B cell (primary cell): ENCODE results near the gene ZNF652. TPM values are rescaled to one million over a fixed set of nuclear protein-coding genes. Genes with fewer than 3 reads are reported as not detected.

Experiments used
- ATAC-seq: fragments of 200-7000 bp; cut with Tn5 transposase; one replicate; pipeline ENCODE4 v1.10.0; 2021; ENCODE audit warnings: low read depth, mild to moderate bottlenecking, moderate number of reproducible peaks, moderate library complexity
- CTCF ChIA-PET: fragments of 350-600 bp; sonication (Branson Sonifier 250); formaldehyde crosslinking; loops from one replicate; lab custom pipeline; 2021; ENCODE audit warnings: antibody characterized with exemption, inconsistent platforms; lab: Charles Lee
- POLR2A ChIA-PET: fragments of 350-600 bp; sonication (Branson Sonifier 250); formaldehyde crosslinking; loops from one replicate; lab custom pipeline; 2021; ENCODE audit warnings: antibody characterized with exemption; lab: Charles Lee
- DNase-seq: peaks from one replicate; pipeline ENCODE4 v3.0.0; 2013
- H2AFZ ChIP-seq: 2 replicates; pipeline ENCODE4 v1.6.1; 2012; ENCODE audit warnings: mild to moderate bottlenecking, low read depth, low read length; ENCODE audit not compliant: insufficient read depth, poor library complexity, severe bottlenecking
- H3K27ac ChIP-seq, 2 donors: 1 replicate in 1 of 2; 2 replicates in 1 of 2; pipeline ENCODE4 v1.5.1; 2012 to 2013; ENCODE audit warnings: low read length in 2 of 2, mild to moderate bottlenecking in 2 of 2, moderate library complexity in 1 of 2
- H3K27me3 ChIP-seq, 4 experiments: fragments of 200-600 bp in 1 of 4; sonication (generic) in 1 of 4; replicated peaks in 1 of 4; 1 replicate in 2 of 4; 2 replicates in 2 of 4; pipeline versions ENCODE4 v1.6.1 to v1.7.0; 2013 to 2016; ENCODE audit warnings: low read length in 3 of 4, mild to moderate bottlenecking in 2 of 4, mixed read lengths in 1 of 4, moderate library complexity in 1 of 4; ENCODE audit not compliant: insufficient read depth in 4 of 4, control insufficient read depth in 3 of 4; ENCODE audit errors: control extremely low read depth in 1 of 4
- H3K36me3 ChIP-seq, 2 experiments: replicated peaks in 1 of 2; 1 replicate in 1 of 2; 2 replicates in 1 of 2; pipeline versions ENCODE4 v1.6.1 to v1.7.1; 2013; ENCODE audit warnings: low read length in 1 of 2; ENCODE audit not compliant: insufficient read depth in 2 of 2, control insufficient read depth in 1 of 2; ENCODE audit errors: control extremely low read depth in 1 of 2, extremely low read depth in 1 of 2
- H3K4me1 ChIP-seq, 2 donors: fragments of 200-600 bp in 1 of 2; sonication (generic) in 1 of 2; 1 replicate in 1 of 2; 2 replicates in 1 of 2; pipeline versions ENCODE4 v1.5.1 to v1.6.1; 2013 to 2017; ENCODE audit warnings: low read length in 2 of 2; ENCODE audit not compliant: control insufficient read depth in 2 of 2, insufficient read depth in 2 of 2
- H3K4me2 ChIP-seq: replicated peaks from 2 replicates; pipeline ENCODE3; 2012; ENCODE audit warnings: mild to moderate bottlenecking, low read depth, low read length; ENCODE audit not compliant: poor library complexity, severe bottlenecking
- H3K4me3 ChIP-seq, 5 experiments: fragments of 200-600 bp in 1 of 5; sonication (generic) in 1 of 5; 1 replicate in 3 of 5; 2 replicates in 2 of 5; pipeline versions ENCODE4 v1.5.1 to v1.7.0; 2011 to 2016; ENCODE audit warnings: low read length in 4 of 5, mild to moderate bottlenecking in 4 of 5, low read depth in 2 of 5, control low read depth in 1 of 5, moderate library complexity in 1 of 5; ENCODE audit not compliant: insufficient read depth in 1 of 5; ENCODE audit errors: control extremely low read depth in 1 of 5, extremely low read depth in 1 of 5
- H3K79me2 ChIP-seq: fragments of 200-600 bp; sonication (generic); one replicate; pipeline ENCODE4 v1.6.0; 2016; ENCODE audit warnings: low read length; ENCODE audit not compliant: control insufficient read depth, insufficient read depth
- H3K9ac ChIP-seq: fragments of 200-600 bp; sonication (generic); 2 replicates; pipeline ENCODE4 v1.6.1; 2017; ENCODE audit warnings: mild to moderate bottlenecking, low read length, moderate library complexity
- H3K9me3 ChIP-seq, 3 donors: one replicate each; pipeline versions ENCODE4 v1.6.1 to v1.7.1; 2013; ENCODE audit warnings: low read length in 2 of 3; ENCODE audit not compliant: control insufficient read depth in 2 of 3, insufficient read depth in 1 of 3; ENCODE audit errors: control extremely low read depth in 1 of 3
- H4K20me1 ChIP-seq: 2 replicates; pipeline ENCODE4 v1.6.0; 2012; ENCODE audit warnings: mild to moderate bottlenecking, low read length; ENCODE audit not compliant: insufficient read depth, control insufficient read depth, poor library complexity, severe bottlenecking
- H3K27ac Mint-ChIP-seq: one replicate; pipeline ENCODE4 v1.8.0; 2021; ENCODE audit warnings: mixed read lengths
- H3K27me3 Mint-ChIP-seq: one replicate; pipeline ENCODE4 v1.8.0; 2021; ENCODE audit warnings: mixed read lengths
- H3K4me1 Mint-ChIP-seq: one replicate; pipeline ENCODE4 v1.8.0; 2021; ENCODE audit warnings: mixed read lengths
- H3K4me3 Mint-ChIP-seq: one replicate; pipeline ENCODE4 v1.8.0; 2021; ENCODE audit warnings: mixed read lengths
- H3K9me3 Mint-ChIP-seq: one replicate; pipeline ENCODE4 v1.8.0; 2022; ENCODE audit warnings: mixed read lengths; ENCODE audit not compliant: insufficient read depth
- EZH2 ChIP-seq: IDR thresholded peaks from 2 replicates; pipeline ENCODE4 v1.6.1; 2012; ENCODE audit warnings: borderline replicate concordance, low read depth, mild to moderate bottlenecking, moderate library complexity, low read length; ENCODE audit not compliant: insufficient read depth, poor library complexity, severe bottlenecking
- WGBS: methylation state at CpG from one replicate; pipeline ENCODE4 v1.1.5; 2013; ENCODE audit warnings: missing lambda C conversion rate; ENCODE audit not compliant: insufficient coverage; 5-methylcytosine and 5-hydroxymethylcytosine counted together
- intact Hi-C: fragments of 100-400 bp; cut with micrococcal nuclease; formaldehyde crosslinking; loops from one replicate; pipeline ENCODE4 v1.10.0; 2022
- polyA plus RNA-seq: library from polyadenylated mRNA; depleted of rRNA; stranded (reverse); fragments of >200 nt; gene quantifications from 2 replicates; pipeline ENCODE4 v1.2.3, GENCODE V29; 2012
- total RNA-seq, 2 donors: library from RNA; stranded (reverse); fragments of 120-200 nt in 1 of 2; gene quantifications; 1 replicate in 1 of 2; 2 replicates in 1 of 2; pipeline versions ENCODE4 v1.2.3 to v1.2.4, GENCODE V29; 2013 to 2022
- TF ChIP-seq, protein P1 (sequence below): fragments of 200-600 bp; IDR thresholded peaks from one replicate; pipeline ENCODE4 v1.8.0; 2022; ENCODE audit warnings: antibody characterized with exemption, mild to moderate bottlenecking

Gene ZNF652
- total and polyA plus RNA-seq, 2 donors (not counting 1 experiment from before 2014, with no cell fraction given), result 19.4 to 86.2 TPM

- H3K4me1 ChIP-seq, result peaks cover 13 to 14% of the 10 kb centered on the region in 2 donors
- POLR2A ChIA-PET, result no interaction called here
These were observed 103.7 kb downstream of the ZNF652 start for GRCh38 chr17:49258394-49258793.

DNA sequence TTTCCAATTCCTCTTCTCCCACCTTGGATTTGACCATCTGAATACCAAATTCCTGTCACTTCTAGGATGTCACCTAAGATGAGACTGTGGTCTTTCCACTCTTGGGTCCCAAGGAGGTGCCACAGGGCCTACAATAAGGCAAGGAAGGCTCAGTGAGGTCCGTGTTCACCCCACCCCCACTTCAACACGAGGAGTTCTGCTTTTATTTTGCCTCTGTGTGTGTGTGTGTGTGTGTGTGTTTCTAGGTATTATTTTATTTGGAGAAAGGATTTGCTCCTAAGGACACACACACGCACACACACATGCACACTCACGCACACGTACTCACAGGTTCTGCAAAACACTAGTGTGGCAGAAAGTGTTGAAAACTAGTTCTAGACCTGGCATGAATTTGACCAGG, 106.9 kb downstream of the ZNF652 start:
- Histone ChIP-seq H2AFZ (no peak overlapping the region), H3K4me2 (no peak overlapping the region), H3K4me1 (peaks cover 5 to 6% of the 10 kb centered on the region in 2 donors), H3K4me3 (no peak overlapping the region), H3K27me3 (peaks cover 0 to 3% (median 0%) of the 10 kb centered on the region in 4 experiments), H3K36me3 (no peaks in the 10 kb centered on the region), H3K9me3 (no peaks in the 10 kb centered on the region), H3K27ac (no peak overlapping the region), H4K20me1 (no peaks in the 10 kb centered on the region), H3K79me2 (no peaks in the 10 kb centered on the region), H3K9ac (no peak overlapping the region)
- H3K4me3 Mint-ChIP-seq, result no peak overlapping the region
- H3K27ac Mint-ChIP-seq, result no peak overlapping the region
- no peak for DNase-seq
- H3K9me3 Mint-ChIP-seq, result no peaks in the 10 kb centered on the region
- ATAC-seq, result no peak
- intact Hi-C loops, result no loop called here
- ChIA-PET CTCF (no interaction called here), POLR2A (interaction anchor here (0.8 kb wide), 1 partner anchor 45 kb away, joined by 8 read pairs; the partner anchor contains the start of genes ABI3 and GNGT2)
- H3K4me1 Mint-ChIP-seq, result peaks cover 3% of the 10 kb centered on the region
- H3K27me3 Mint-ChIP-seq, result peaks cover 1% of the 10 kb centered on the region
- 70% methylated on average over 2 of the region's 5 CpGs for WGBS
- no peak for TF ChIP-seq EZH2
- TF ChIP-seq, protein P1, sequence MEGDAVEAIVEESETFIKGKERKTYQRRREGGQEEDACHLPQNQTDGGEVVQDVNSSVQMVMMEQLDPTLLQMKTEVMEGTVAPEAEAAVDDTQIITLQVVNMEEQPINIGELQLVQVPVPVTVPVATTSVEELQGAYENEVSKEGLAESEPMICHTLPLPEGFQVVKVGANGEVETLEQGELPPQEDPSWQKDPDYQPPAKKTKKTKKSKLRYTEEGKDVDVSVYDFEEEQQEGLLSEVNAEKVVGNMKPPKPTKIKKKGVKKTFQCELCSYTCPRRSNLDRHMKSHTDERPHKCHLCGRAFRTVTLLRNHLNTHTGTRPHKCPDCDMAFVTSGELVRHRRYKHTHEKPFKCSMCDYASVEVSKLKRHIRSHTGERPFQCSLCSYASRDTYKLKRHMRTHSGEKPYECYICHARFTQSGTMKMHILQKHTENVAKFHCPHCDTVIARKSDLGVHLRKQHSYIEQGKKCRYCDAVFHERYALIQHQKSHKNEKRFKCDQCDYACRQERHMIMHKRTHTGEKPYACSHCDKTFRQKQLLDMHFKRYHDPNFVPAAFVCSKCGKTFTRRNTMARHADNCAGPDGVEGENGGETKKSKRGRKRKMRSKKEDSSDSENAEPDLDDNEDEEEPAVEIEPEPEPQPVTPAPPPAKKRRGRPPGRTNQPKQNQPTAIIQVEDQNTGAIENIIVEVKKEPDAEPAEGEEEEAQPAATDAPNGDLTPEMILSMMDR, result no peak

More at GRCh38 chr17:49258394-49258793, 103.7 kb downstream of the ZNF652 start:
- TF ChIP-seq EZH2, result no peak
- TF ChIP-seq, protein P1, result no peak
- intact Hi-C loops, result no loop called here
- no peak overlapping the region for H3K4me3 Mint-ChIP-seq
- Histone ChIP-seq H3K36me3 (no peaks in the 10 kb centered on the region), H3K4me3 (no peak overlapping the region), H3K4me2 (no peak overlapping the region), H4K20me1 (no peaks in the 10 kb centered on the region), H2AFZ (no peak overlapping the region), H3K79me2 (no peaks in the 10 kb centered on the region), H3K9me3 (no peaks in the 10 kb centered on the region), H3K27me3 (peaks cover 0 to 15% (median 3%) of the 10 kb centered on the region in 4 experiments), H3K27ac (no peak overlapping the region), H3K9ac (no peak overlapping the region)
- H3K27me3 Mint-ChIP-seq, result peaks cover 13% of the 10 kb centered on the region
- H3K9me3 Mint-ChIP-seq, result no peaks in the 10 kb centered on the region
- ATAC-seq, result no peak
- DNase-seq, result no peak
- no peak overlapping the region for H3K27ac Mint-ChIP-seq
- CTCF ChIA-PET, result interaction anchor here (0.9 kb wide), 1 partner anchor 32 kb away, joined by 5 read pairs; no protein-coding TSS in a partner anchor
- peaks cover 12% of the 10 kb centered on the region for H3K4me1 Mint-ChIP-seq
- WGBS, result 100% methylated on average over 2 of the region's 3 CpGs
